ENCODE results near the gene MYO15A.

MYO15A gene

DNA sequence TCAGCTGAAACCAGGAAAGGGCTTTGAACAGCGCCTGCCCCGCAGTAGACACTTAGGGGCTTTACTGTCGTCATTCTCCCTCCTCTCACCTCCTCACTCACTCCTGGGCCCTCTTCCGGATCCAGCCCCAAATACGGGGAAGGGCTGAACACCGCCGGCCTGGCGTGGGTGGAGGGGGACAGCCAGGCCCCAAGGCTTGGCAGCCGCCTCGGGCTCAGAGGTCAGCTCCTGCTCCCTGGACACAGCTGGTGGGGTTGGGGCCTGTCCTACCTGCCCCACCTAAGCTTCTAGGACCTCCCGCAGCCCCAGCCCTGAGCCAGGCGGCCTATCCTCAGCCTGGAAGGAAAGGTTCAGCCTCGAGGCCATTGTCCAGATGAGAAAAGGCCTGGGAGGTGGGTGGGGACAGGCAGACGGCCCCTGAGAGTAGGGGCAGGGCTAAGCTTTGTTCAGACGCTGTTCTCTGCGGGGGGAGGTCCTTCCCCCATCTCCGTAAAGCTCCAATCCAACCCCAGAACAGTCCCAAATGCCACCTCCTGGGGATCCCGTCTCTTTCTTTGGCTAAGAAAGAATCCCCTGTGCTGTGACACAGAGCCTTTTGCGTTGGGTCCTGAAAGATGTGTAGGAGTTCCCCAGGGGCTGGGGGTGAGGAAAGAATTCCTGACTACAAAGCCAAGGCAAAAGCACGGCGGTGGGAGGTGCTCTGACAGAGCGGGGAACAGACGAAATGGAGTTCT lies 116.0 kb downstream of the MYO15A start:
- DNase-seq, result peak; percentile 51

DNA sequence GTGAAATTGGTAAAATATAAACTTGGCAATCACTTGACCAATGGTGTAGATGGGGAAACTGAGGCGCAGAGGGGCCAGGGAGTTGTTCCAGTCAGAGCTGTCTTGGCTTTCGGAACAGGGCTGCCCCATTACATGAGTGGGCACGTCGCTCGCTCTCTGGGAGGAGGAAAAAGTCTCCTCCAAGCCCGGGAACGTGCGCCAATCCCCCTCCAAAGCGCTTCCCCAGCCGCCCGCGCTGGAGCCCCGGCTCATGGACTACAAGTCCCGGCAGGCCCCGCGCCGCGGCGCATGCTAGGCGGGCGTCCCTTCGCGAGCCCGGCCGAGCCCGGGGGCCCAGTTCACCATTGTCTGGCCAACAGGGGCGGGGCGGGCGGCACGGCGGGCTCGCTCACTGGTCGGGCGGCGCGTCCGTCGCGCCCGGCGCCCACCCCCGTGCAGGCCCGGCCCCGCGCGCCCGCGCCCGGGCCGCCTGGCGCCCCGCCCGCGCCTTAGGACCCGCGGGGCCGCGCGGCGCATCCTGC lies 116.6 kb downstream of the MYO15A start, which contains the start of gene LLGL1:
Gene LLGL1, plus strand, starts transcription at position 515 of the 521 bp plus-strand sequence. CDS start 48 bp downstream, outside the sequence.
- peak; percentile 96 for DNase-seq

DNA sequence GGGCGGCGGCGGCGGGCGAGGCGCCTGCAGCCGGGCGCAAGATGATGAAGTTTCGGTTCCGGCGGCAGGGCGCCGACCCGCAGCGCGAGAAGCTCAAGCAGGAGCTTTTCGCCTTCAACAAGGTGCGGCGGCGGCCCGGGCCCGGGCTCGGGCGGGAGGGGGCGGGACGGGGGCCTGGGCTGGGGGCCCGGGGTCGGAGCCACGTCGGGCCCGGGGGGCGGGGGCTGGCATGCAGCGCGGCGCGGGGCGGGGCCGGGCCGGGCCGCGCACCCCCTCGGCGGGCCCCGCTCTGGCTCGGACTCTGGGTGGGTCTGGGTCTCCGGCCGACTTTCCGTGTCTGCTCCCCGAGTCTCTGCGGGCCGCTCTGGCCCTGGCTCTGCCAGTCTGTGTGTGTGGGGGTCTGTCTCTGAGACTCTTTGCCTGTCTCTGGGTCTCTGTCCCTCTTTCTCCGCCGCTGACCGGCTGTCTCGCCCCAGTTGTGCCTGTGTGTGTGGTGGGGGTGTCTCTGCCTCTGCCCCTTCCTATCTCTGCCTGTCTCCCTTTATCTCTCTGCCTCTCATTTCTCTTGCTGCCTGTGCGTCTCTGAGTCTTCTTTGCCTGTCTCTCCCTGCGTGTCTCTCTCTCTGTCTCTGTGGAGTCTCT lies 117.2 kb downstream of the MYO15A start:
- no peak for DNase-seq

DNA sequence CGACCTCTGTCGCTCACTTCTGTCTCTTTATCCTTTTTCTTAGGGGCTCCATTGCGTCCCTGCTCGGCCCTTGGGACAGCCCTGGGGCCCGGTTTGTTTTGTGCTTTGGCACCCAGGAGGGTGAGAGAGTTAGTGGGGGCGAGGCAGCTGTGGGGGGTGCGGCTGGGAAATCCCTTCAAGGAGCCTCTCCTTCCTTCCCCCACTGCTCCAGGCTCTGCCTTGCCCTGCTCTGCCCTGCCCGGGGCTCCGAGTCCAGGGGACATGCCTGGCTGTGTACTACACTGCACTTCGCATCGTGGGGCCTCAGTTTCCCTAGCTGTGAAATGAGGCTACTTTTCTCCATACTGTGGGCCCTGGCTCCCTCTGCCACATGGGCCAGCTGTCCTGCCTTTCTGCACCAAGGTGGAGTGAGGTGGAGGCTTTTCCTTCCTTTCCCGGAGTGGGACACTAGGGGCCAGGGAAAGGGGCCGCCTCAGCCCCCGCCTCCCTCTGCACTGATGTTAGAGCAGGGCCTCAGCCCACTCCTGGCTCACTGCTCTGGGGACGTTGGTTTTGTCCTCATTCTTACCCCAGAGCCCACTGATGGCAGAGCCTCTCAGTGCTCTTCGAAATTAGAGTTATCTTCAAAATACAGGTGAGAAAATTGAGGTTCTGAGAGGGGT lies 117.9 kb downstream of the MYO15A start:
- DNase-seq, result no peak

DNA sequence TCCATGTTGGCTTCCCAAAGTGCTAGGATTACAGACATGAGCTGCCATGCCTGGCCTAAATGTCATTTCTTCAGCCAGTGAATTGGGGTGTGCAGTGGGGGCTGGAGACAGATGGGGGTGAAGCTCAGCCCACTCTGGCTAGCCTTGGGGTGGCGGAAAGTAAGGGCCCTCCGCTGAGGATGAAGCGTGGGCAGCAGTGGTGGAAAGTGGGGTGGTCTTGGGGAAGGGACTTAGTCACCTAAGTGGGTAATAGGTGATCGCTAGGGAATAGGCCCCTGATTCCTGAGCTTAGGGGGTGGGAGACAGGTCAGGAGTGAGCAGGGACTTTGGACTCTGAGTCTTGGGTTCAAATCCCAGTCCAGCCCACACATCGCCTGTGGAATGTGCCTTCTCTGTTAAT lies 119.1 kb downstream of the MYO15A start:
- no peak for DNase-seq

DNA sequence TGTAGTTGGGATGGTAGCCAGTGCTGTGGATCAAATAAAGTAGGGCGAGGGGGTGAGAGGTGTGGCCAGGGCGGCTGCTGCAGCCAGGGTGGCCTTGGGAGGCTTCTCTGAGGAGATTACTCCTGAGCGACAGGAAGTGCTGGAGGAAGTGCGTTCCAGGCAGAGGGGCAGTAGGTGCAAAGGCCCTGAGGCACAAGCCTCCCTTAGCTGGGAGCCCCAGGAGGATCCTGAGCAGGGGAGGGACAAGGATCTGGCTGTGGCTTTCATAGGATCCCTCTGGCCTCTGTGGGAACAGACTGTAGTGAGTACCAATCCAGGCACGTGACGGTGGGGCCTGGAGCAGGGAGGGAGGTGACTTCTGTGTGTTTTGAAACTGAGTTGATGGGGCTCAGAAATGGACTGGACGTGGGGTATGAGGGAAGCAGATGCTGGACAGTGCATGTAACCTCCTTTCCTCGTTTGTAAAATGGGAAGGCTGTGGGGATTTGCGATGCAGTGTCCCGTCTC lies 119.7 kb downstream of the MYO15A start:
- no peak for DNase-seq

DNA sequence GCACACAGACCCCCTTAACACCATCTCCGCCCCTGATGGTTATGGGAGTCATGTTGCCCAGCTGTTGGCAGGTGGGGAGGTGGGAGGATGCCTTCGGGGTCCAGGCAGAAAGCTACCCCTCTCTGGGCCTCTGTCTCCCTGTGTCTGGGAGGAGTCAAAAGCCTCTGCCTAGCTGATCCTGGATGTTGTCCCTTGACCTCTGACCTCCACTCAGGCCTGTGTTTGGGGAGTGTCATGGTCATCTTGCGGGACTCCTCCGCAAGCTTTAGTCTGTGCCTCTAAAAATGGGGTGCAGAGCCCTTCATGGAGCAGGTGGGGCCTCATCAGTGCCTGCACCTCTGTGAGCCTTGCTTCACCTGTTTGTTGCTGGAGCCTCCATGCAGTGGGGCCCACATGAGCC lies 120.7 kb downstream of the MYO15A start:
- no peak for DNase-seq
